OCI-LY3 (cell line): ENCODE results near the gene KIF2A.

Experiments used
- H2AFZ ChIP-seq: fragments of 200-600, 300-600 bp; shearing (Covaris generic); 2 replicates; pipeline ENCODE4 v1.6.0; 2014; ENCODE audit warnings: antibody characterized with exemption, low read depth, low read length
- H3K27ac ChIP-seq: fragments of 200-600, 300-600 bp; sonication (generic); 2 replicates; pipeline ENCODE4 v1.5.1; 2014; ENCODE audit warnings: mild to moderate bottlenecking, low read length, moderate library complexity, mixed read lengths
- H3K27me3 ChIP-seq: fragments of 200-600, 300-600 bp; sonication (generic); 2 replicates; pipeline ENCODE4 v1.6.1; 2014; ENCODE audit warnings: low read depth, low read length, mixed read lengths
- H3K36me3 ChIP-seq: fragments of 200-600, 300-600 bp; sonication (generic); replicated peaks from 2 replicates; pipeline ENCODE3; 2014; ENCODE audit warnings: low read depth, low read length, mixed read lengths
- H3K4me1 ChIP-seq: fragments of 300-600, 200-600 bp; sonication (generic); 2 replicates; pipeline ENCODE4 v1.6.1; 2014; ENCODE audit warnings: low read length, mixed read lengths
- H3K4me2 ChIP-seq: fragments of 200-600, 300-600 bp; sonication (generic); 2 replicates; pipeline ENCODE4 v1.6.1; 2014; ENCODE audit warnings: low read length, mixed read lengths
- H3K4me3 ChIP-seq: fragments of 300-600, 200-600 bp; sonication (generic); 2 replicates; pipeline ENCODE4 v1.5.1; 2014; ENCODE audit warnings: antibody characterized with exemption, mild to moderate bottlenecking, low read length, moderate library complexity
- H3K79me2 ChIP-seq: fragments of 300-600, 200-600 bp; shearing (Covaris generic); 2 replicates; pipeline ENCODE4 v1.6.1; 2014; ENCODE audit warnings: mild to moderate bottlenecking, low read length, mixed read lengths
- H3K9ac ChIP-seq: fragments of 300-600, 200-600 bp; shearing (Covaris generic); 2 replicates; pipeline ENCODE4 v1.6.0; 2014; ENCODE audit warnings: mild to moderate bottlenecking, low read length, moderate library complexity
- H3K9me3 ChIP-seq: fragments of 200-600, 300-600 bp; shearing (Covaris generic); 2 replicates; pipeline ENCODE4 v1.6.1; 2014; ENCODE audit warnings: low read length, mixed read lengths; ENCODE audit not compliant: insufficient read depth
- H4K20me1 ChIP-seq: fragments of 200-600, 300-600 bp; sonication (generic); 2 replicates; pipeline ENCODE4 v1.6.1; 2016; ENCODE audit warnings: low read length, mixed read lengths; ENCODE audit not compliant: insufficient read depth
- EZH2phosphoT487 ChIP-seq: fragments of 200-600 bp; shearing (Covaris generic); IDR thresholded peaks from 2 replicates; pipeline ENCODE4 v1.6.1; 2018; ENCODE audit warnings: antibody characterized with exemption, mixed run types, low read depth
- TF ChIP-seq, protein P1 (sequence below): fragments of 200-600, 300-600 bp; sonication (generic); IDR thresholded peaks from 2 replicates; pipeline ENCODE4 v1.5.1; 2014; ENCODE audit warnings: antibody characterized with exemption, low read length, low read depth

Gene KIF2A

DNA sequence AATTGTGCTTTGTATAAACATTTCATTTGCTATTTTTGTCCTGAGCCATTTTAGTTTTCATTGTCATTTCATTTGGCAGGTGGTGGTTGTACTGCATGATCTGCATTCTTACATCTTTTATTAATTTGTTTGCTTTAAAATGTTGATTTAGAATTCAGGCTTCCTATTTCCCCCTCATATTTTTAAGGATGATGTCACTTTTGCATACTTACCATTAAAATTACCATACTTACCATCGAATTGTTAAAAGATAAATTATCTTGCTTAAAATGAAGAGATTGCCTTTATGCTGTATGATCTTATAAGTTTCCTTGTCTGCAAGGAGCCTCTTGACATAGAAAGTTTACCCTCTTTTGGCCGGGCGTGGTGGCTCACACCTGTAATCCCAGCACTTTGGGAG is 66.6 kb downstream of the KIF2A start:
- Histone ChIP-seq H3K36me3 (peaks cover 15% of the 10 kb centered on the region), H3K9ac (no peak overlapping the region)
- TF ChIP-seq, protein P1, sequence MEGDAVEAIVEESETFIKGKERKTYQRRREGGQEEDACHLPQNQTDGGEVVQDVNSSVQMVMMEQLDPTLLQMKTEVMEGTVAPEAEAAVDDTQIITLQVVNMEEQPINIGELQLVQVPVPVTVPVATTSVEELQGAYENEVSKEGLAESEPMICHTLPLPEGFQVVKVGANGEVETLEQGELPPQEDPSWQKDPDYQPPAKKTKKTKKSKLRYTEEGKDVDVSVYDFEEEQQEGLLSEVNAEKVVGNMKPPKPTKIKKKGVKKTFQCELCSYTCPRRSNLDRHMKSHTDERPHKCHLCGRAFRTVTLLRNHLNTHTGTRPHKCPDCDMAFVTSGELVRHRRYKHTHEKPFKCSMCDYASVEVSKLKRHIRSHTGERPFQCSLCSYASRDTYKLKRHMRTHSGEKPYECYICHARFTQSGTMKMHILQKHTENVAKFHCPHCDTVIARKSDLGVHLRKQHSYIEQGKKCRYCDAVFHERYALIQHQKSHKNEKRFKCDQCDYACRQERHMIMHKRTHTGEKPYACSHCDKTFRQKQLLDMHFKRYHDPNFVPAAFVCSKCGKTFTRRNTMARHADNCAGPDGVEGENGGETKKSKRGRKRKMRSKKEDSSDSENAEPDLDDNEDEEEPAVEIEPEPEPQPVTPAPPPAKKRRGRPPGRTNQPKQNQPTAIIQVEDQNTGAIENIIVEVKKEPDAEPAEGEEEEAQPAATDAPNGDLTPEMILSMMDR, result no peak
- no peak for TF ChIP-seq EZH2phosphoT487

DNA sequence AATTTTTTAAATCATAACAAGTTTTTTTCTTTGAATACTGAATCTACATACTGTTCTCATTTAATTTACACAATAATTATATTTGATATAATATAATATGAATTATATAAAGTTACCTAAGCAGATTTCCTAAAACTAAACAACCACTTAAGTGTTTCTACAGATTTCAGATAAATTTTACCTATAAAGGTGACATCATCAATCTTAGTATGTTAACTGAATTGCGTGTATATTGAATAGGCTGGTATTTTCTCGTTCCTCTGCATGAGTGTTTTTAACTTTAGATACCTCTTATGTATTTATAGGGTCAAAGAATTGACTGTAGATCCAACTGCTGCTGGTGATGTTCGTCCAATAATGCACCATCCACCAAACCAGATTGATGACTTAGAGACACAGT is 67.4 kb downstream of the KIF2A start:
- no peak overlapping the region for H2AFZ ChIP-seq
- H3K4me1 ChIP-seq, result no peaks in the 10 kb centered on the region
- no peaks in the 10 kb centered on the region for H4K20me1 ChIP-seq
- no peaks in the 10 kb centered on the region for H3K9me3 ChIP-seq
- no peak overlapping the region for H3K4me2 ChIP-seq
- no peaks in the 10 kb centered on the region for H3K27me3 ChIP-seq
- no peaks in the 10 kb centered on the region for H3K79me2 ChIP-seq
- no peak overlapping the region for H3K9ac ChIP-seq
- TF ChIP-seq, protein P1, result no peak
- no peak for TF ChIP-seq EZH2phosphoT487
- H3K27ac ChIP-seq, result no peak overlapping the region
- no peak overlapping the region for H3K4me3 ChIP-seq
- peaks cover 19% of the 10 kb centered on the region for H3K36me3 ChIP-seq

More for the DNA sequence above, 66.6 kb downstream of the KIF2A start:
- Histone ChIP-seq H3K4me1 (no peaks in the 10 kb centered on the region), H3K4me3 (no peak overlapping the region), H2AFZ (no peak overlapping the region), H3K79me2 (no peaks in the 10 kb centered on the region), H3K27ac (no peak overlapping the region), H4K20me1 (no peaks in the 10 kb centered on the region), H3K27me3 (no peaks in the 10 kb centered on the region), H3K9me3 (no peaks in the 10 kb centered on the region), H3K4me2 (no peak overlapping the region)

DNA sequence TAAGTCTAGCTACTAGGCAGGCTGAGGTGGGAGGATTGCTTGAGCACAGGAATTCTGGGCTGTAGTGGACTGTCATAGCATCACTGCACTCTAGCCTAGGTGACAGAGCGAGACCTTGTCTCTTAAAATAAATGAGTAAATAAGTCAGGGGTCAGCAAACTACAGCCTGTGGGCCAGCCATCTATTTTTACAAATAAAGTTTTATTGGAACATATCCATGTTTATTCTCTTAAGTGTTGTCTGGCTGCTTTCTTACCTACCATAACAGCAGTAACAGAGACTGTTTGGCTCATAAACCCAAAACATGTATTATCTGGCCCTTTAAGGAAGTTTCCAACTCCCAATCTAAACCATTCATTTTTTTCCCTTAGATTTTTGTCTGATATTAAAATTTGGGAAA is 68.1 kb downstream of the KIF2A start:
- Histone ChIP-seq H3K4me2 (no peak overlapping the region), H3K9ac (no peak overlapping the region), H3K9me3 (no peaks in the 10 kb centered on the region), H3K27ac (no peak overlapping the region), H3K36me3 (peaks cover 21% of the 10 kb centered on the region), H2AFZ (no peak overlapping the region), H4K20me1 (no peaks in the 10 kb centered on the region), H3K79me2 (no peaks in the 10 kb centered on the region), H3K27me3 (no peaks in the 10 kb centered on the region), H3K4me1 (no peaks in the 10 kb centered on the region), H3K4me3 (no peak overlapping the region)
- TF ChIP-seq, protein P1, result no peak
- TF ChIP-seq EZH2phosphoT487, result no peak

DNA sequence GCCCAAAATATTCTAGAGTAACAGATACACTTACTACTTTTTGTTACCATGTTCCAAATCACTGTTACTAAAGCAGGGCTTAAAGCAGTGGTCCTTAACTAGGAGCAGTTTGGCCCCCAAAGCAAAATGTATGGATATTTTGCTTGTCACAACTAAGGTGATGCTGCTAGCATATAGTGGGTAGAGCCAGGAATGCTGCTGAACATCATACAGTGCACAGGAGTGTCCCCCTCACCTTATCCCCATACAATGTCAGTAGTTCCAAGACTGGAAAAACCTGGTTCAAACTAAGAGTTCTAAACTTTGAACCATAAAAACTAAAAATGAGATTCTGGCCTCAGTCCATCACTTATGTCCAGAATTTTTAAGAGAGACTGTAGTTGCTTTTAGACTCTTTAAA is 69.6 kb downstream of the KIF2A start:
- Histone ChIP-seq H3K9ac (no peak overlapping the region), H3K79me2 (no peaks in the 10 kb centered on the region), H3K27ac (no peak overlapping the region), H3K9me3 (no peaks in the 10 kb centered on the region), H4K20me1 (no peaks in the 10 kb centered on the region), H3K4me1 (no peaks in the 10 kb centered on the region), H3K27me3 (no peaks in the 10 kb centered on the region), H3K4me3 (no peak overlapping the region), H3K36me3 (peaks cover 22% of the 10 kb centered on the region), H2AFZ (no peak overlapping the region), H3K4me2 (no peak overlapping the region)
- TF ChIP-seq, protein P1, result no peak
- TF ChIP-seq EZH2phosphoT487, result no peak
